Stimulated activated CD8-positive, alpha-beta memory T cell treated with anti-CD3 and anti-CD28 coated beads, Interleukin-15, amount 100 ng/mL, for 1 hour (primary cell): ENCODE results near the gene CTCF.
A peak's percentile ranks its signal among the peaks of the same experiment; 100 is the strongest.

Source experiments
- DNase-seq: peaks from one replicate; pipeline ENCODE4 v3.0.0-alpha.2; 2020; ENCODE audit warnings: low read depth

The CTCF gene

DNA sequence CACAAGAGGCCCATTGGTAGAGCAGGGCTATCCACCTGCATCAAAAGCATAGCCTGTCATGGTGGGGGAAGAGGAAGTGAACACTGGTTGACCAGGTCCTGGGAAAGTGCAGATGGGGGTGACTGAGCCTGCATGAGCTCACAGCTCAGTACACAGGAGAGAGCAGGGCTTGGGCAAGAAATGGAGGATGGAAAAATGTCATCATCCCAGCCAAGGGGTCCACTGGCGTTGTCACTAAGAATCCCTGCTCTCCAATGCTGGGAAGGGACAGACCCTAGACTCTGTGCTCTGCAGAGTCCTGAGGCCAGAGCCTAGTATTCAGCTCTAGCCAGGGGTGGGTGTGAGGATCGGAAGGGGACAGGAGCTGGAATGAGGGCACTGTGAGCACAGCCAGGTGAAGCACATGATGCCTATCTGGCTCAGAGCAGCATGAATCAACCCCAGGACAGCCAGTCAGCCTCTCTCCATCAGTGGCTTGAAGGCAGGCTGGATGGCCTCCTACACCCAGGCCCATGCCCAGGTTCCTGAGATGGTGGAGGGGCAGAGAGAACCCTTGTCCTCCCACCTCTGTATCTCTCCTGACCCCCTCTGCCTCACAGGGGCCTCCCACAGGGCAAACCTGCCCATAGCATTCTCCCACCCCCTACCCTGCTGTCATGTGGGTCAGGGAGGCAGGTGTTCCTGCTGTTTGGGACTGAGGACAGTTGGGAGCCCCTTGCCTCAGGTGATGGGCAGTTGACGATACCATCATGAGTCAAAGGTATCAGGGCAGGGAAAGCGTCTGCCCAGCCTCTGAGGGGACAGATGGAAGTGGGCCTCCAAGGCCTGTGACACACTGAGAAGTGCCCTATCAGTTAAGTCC lies 13.8 kb upstream of the CTCF start:
- no peak for DNase-seq

DNA sequence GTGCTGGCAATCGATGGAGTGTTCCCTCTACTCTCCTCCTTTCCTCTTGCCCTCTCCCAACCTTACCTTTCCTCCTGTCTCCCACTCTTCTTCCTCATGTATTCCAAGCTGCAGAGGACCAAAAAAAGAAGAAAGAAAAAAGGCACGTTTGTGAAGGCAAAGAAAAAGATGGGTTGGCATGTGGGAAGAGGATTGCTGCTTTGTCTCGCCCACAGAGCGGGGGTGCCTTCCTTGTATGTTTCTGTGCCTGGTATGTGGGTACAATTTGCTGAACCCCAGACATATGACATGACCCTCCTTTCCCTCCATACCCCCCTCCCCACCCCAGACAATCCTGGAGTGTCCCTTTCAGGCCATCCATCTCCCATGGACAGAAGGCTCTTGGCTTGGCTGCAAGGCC lies 13.1 kb upstream of the CTCF start:
- DNase-seq = no peak

GRCh38 chr16:67549936-67550335 lies 12.4 kb upstream of the CTCF start:
- DNase-seq = no peak

DNA sequence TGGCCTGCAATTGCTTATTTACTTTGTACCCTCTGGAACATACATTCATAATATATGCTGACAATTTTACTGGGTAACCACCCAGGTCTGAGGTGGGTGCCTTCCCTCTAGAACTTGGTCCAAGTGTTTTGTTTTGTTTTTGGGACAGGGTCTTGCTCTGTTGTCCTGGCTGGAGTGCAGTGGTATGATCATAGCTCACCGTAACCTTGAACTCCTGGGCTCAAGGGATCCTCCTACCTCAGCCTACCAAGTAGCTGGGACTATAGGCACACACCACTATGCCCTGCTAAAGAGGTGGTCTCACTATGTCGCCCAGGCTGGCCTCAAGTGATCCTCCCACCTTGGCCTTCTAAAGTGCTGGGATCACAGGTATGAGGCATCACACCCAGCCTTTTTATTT lies 11.2 kb upstream of the CTCF start:
- DNase-seq = no peak

GRCh38 chr16:67551972-67552371 lies 10.4 kb upstream of the CTCF start:
- no peak for DNase-seq

DNA sequence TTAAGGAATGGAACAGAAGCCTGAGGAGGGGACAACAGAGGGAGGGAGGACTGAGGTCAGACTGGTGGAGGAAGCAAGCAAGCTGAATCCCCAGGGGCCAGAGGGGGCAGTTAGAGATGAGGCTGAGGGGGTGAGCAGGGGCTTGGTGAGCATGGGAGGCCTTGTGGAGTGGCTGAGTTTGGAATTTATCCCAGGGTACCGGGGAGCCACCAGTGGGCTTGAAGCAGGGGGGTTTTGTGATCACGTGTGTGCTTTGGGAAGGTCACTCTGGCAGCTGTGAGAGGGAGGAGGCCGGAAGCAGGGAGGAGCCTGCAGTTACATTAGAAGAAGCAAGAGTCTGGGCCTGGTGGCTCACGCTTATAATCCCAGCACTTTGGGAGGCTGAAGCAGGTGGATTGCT lies 9.8 kb upstream of the CTCF start:
- DNase-seq = no peak

DNA sequence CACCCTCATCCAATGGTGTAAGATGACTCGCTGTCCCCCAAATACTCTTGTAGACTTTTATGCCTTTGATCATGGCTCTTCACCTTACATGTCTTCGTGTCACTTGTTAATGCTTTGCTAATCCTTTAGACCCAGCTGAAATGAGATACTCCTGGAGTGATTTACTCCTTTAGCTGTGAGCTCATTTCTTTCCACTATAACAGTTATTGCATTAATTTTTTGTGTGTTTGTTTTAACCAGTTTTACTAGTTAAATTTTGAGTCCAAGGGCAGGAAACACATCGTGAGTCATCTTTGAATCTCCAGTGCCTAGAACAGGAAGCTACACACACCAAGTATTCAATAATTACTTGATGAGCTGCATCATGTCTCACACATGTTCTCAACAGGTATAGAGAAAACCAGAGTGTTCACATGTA lies 6.5 kb upstream of the CTCF start:
- DNase-seq = no peak

- DNase-seq = no peak
These were observed 3.5 kb upstream of the CTCF start for GRCh38 chr16:67558859-67559258.

GRCh38 chr16:67560827-67561342 lies 1.4 kb upstream of the CTCF start:
- no peak for DNase-seq

- DNase-seq = no peak
These were observed 864 bp upstream of the CTCF start for GRCh38 chr16:67561501-67561823.

- peak; percentile 90 for DNase-seq
These were observed 351 bp upstream of the CTCF start for GRCh38 chr16:67561824-67562525.

GRCh38 chr16:67562918-67563707 lies 787 bp downstream of the CTCF start:
- no peak for DNase-seq

DNA sequence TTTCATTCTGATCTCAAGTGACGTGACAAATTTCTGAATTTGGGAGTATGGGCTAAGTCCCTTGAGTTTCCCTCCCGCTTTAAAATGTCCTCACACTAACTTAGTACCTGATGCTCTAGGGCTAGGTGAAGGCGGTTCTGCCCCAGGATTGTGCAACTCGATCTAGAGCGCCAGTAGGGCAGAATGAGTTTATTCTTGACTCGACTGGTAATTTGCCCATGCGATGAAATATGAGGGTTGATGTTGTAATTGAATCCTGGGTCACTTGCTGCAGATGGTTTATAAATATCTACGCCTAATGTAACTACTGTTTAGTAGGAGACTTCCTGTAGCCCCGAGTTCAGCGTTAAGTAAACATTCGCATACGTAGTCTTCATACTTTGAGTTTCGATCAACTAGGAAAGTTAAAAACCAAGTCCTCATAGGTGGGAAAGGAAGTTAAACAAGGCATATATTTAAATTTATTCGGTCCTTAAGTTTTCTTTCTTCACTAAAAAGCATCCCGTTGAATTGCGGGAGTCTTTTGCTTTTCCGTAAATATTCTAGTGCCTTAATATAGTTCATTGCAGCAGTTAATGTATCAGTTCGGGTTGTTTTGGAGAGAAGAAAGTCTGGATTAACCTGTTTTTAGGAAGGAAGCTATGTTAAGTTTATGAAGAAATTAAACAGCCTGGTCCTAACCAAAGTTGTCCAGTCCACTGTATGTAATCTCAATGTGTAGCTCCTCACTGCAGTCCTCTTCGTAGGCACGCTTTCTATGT lies 1.6 kb downstream of the CTCF start:
- DNase-seq = no peak

- no peak for DNase-seq
These were observed 3.3 kb downstream of the CTCF start for GRCh38 chr16:67565470-67566100.

DNA sequence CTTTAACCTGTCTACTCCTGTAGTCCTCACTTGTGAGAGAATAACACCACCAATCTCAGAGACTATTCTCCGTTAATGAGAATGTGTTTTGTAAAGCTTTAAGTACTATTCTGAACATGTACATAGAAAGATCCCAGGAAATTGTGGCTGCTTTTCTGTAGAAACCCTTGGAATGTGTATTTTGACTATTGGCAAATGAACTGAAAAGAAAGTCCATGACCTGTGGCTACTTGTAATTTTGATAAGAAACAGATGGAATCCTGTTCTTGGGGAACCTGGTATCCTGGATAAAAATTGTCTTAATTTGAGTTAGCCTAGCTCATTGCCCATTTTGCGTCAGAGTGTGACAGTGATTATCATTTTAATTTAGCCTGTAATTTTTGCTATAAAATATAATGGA lies 9.1 kb downstream of the CTCF start:
- no peak for DNase-seq

DNA sequence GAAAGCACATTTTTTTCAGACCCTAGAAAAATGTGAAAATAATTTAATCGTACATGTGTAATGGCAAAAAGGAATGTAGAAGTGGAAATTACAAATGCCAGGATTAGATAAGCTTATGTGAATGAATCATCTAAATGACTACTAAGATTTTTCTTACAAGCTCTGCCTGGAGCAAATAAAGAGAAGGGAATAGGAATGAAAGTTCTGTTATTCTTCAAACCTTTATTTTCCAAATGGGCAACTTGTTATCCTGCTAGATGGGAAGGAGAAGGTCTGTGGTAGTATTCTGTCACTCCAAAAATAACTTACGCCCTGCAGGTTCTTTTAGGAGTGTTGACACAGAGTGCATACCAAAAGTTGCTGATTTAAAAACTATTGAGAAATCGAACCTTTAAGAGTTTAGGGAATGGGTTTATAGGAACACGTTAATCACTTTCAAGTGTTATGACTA lies 9.7 kb downstream of the CTCF start:
- DNase-seq = no peak

- no peak for DNase-seq
These were observed 17.4 kb downstream of the CTCF start for GRCh38 chr16:67579686-67580085.

- DNase-seq = no peak
These were observed 17.9 kb downstream of the CTCF start for GRCh38 chr16:67580202-67580601.

- DNase-seq = no peak
These were observed 31.0 kb downstream of the CTCF start for GRCh38 chr16:67593288-67593687.

DNA sequence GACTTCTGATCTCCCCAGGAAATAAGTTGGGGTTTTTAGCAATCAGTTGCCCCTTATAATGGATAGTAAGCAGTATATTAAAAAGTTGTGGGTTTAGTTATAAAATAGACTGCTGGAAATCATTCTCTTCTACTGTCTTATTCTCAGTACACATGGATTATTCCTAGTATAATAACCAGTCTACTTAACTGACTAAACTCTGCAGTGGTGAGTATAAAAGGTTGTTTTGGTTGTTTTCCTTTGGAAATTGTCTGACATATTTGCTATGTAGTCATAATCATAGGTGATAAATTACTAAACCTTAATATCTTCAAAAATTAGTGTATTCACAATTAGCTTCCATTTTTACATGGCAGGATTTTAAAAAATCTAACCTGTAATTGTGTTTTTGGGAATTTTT lies 31.4 kb downstream of the CTCF start:
- no peak for DNase-seq

DNA sequence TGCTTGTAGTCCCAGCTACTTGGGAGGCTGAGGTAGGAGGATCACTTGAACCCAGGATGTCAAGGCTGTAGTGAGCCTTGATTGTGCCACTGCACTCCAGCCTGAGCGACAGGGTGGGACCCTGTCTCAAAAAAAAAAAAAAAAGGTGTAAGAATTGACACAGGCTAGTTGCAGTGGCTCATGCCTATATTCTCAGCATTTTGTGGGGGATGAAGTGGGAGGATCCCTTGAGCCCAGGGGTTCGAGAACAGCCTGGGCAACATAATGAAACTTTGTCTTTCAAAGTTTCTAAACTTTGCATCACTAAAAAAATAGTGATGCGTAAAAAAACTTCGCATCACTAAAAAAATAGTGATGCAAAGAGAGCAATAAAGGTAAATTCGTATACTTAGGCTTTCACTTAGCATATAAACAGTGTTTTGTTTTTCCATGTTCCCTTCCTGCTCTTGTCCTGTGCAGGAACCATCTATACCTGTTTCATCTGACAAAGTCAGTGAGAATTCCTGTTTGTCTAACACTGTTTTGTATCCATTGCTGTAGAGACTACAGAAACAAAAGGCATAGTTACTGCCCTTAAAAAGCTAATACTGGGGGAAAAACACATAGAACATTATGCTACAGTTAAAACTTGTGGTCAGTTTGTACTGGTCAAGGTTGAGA lies 32.1 kb downstream of the CTCF start:
- no peak for DNase-seq
